Measurements from ENCODE around the gene PARP12. TPM values are rescaled to one million over a fixed set of nuclear protein-coding genes. Genes with fewer than 3 reads are reported as not detected.

The PARP12 gene, protein sequence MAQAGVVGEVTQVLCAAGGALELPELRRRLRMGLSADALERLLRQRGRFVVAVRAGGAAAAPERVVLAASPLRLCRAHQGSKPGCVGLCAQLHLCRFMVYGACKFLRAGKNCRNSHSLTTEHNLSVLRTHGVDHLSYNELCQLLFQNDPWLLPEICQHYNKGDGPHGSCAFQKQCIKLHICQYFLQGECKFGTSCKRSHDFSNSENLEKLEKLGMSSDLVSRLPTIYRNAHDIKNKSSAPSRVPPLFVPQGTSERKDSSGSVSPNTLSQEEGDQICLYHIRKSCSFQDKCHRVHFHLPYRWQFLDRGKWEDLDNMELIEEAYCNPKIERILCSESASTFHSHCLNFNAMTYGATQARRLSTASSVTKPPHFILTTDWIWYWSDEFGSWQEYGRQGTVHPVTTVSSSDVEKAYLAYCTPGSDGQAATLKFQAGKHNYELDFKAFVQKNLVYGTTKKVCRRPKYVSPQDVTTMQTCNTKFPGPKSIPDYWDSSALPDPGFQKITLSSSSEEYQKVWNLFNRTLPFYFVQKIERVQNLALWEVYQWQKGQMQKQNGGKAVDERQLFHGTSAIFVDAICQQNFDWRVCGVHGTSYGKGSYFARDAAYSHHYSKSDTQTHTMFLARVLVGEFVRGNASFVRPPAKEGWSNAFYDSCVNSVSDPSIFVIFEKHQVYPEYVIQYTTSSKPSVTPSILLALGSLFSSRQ
- total RNA-seq (2022; extraction: Qiagen RNA extraction; ENCODE audit: low read depth), result 23.5 to 30.9 TPM (median 25.7 TPM) in 5 replicates

DNA sequence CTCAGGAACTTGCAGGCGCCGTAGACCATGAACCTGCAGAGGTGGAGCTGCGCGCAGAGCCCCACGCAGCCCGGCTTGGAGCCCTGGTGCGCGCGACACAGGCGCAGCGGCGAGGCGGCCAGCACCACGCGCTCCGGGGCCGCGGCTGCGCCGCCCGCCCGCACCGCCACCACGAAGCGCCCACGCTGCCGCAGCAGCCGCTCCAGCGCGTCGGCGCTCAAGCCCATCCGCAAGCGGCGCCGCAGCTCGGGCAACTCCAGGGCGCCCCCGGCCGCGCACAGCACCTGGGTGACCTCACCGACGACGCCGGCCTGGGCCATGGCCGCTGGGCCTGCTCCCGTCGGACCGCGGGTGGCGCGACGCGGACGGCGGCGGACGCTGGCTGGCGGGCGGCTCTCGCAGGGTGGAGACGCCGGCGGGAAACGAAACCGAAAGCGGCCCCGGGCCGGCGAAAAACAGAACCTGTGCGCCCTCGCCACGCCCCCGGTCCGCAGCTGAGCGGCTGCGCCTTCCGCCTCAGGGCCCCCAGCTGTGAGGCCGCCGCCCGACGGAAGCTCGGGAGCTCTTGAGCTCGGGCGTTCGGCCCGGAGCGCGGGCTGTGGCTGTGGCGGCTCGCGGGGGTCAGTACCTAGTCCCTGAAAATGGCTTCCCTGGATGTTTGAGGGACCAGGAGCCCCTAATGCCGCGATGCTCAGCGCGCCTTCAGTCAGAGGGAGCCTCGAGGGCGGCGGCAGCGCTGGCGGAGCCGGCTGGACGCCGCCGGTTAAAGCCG, at the start of gene PARP12:
Gene PARP12 (minus strand): TSS at position 424 of the 772 bp plus-strand sequence. CDS start 104 bp downstream, at position 320.

Other genes starting within 250 kb of the PARP12 start
- gene TBXAS1, start 233.7 kb downstream of the PARP12 start, total RNA-seq (2022; extraction: Qiagen RNA extraction; ENCODE audit: low read depth), result 10.2 to 11.8 TPM (median 11.0 TPM) in 5 replicates
- 2.6 to 3.8 TPM (median 3.4 TPM) in 5 replicates for gene KDM7A, start 114.0 kb upstream of the PARP12 start, total RNA-seq (2022; extraction: Qiagen RNA extraction; ENCODE audit: low read depth)